Inferior parietal cortex (tissue), 1 donor: Measurements from ENCODE around the gene TMEM176A.

Source experiments
- DNase-seq: peaks from one replicate; pipeline ENCODE4 v3.0.0-alpha.2; 2016; ENCODE audit errors: extremely low spot score

The TMEM176A gene

GRCh38 chr7:150818971-150819370 lies 18.4 kb downstream of the TMEM176A start:
- no peak for DNase-seq

- DNase-seq, result no peak
Observed at GRCh38 chr7:150820148-150820547, 19.6 kb downstream of the TMEM176A start.

GRCh38 chr7:150820578-150821198 lies 20.1 kb downstream of the TMEM176A start:
- DNase-seq, result no peak

DNA sequence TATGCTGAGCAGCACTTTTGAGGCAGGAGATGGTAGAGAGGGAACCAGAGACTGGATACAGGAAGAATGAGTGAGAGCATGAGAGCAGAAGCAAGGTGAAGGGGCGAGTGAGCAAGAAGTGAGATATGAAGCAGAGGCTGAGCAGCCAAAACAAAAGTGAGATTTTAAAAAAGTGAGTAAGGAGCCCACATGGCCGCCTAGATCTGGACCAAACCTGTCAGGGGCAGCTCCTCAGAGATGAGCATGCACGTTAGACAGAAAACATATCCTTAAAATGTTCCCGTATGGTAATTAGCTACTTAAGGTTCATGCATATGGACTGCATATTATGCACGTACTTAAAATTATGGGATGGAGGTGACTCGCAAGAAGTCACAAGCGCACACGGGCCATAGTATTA lies 22.5 kb downstream of the TMEM176A start:
- DNase-seq, result no peak

GRCh38 chr7:150823484-150824126 lies 23.0 kb downstream of the TMEM176A start:
- no peak for DNase-seq

DNA sequence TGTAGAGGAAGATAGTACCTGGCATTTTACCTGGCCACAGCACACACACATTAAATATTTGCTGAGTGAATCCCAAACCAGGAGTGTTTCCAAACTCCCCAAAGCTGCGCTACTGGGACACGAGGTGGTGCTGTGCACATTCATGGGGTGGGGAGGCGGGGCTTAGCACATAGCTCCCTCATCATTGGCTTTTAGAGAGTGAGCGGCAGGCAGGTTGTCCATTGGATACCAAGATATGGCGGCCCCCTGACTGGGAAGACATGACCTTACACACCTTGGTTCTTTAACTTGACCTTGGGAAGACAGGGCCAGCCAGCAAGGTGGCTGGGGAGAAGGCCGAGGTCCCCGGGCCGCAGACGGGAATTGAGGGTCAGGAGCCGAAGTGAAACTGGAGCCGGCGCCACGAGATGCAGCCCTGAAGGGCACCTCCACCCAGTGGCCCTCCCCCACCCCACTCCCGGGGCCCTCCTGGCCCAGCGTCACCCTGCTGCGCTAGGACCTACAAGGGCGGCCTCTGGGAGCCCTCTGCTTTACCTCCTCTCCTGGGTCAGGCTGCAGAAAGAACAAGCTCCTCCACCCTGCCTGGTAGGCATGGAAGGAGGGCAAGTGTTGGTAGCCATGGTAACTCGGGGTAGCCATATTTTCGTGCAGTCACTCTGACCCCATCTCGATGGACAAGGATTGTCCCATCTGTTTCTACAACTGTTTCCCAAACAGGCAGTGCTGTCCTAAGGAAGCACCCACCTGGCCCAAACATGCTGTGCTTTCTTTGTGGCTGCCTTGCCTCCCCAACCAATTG lies 24.0 kb downstream of the TMEM176A start:
- DNase-seq, result no peak

- no peak for DNase-seq
Observed at GRCh38 chr7:150826061-150826849, 25.7 kb downstream of the TMEM176A start.

GRCh38 chr7:150828384-150828783 lies 27.8 kb downstream of the TMEM176A start:
- DNase-seq, result no peak

DNA sequence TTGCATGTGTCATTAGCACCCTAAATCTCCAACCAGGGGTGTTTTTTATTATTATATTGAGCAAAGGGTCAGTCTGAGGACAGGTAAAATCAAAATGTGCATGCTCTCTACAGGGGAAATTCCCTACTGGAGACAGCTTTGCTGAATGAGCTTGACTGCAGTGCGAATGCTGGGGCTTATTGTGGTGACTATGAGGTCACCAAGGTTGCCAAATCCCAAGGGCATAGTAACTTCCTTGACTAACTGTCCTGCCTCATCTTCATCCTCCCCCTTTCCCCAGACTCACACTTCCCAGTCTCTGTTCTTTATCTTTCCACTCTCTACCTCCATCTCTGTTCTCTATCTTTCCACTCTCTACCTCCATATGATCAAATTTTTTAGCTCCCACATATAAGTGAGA lies 28.9 kb downstream of the TMEM176A start:
- no peak for DNase-seq

DNA sequence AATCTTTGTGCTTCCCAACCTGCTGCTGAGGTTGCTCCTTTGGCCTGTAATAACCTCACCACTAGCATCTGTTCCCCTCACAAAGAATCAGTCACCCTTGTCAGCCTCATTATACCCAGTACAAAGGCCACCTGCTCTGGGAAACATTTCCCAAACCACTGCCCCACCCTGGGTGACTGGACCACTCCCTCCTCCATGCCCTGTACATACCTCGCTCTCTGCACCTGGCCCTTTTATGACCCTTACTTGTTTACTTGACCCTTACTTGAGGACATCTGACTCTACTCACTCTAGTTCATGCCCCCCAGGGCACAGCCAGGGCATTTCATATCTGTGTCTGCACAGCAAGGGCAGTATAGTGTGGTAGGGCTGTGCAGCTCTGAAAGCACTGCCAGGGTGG lies 30.4 kb downstream of the TMEM176A start:
- no peak for DNase-seq

- peak; percentile 2 for DNase-seq
Observed at GRCh38 chr7:150831851-150832250, 31.3 kb downstream of the TMEM176A start.

- no peak for DNase-seq
Observed at GRCh38 chr7:150835019-150835418, 34.5 kb downstream of the TMEM176A start.

DNA sequence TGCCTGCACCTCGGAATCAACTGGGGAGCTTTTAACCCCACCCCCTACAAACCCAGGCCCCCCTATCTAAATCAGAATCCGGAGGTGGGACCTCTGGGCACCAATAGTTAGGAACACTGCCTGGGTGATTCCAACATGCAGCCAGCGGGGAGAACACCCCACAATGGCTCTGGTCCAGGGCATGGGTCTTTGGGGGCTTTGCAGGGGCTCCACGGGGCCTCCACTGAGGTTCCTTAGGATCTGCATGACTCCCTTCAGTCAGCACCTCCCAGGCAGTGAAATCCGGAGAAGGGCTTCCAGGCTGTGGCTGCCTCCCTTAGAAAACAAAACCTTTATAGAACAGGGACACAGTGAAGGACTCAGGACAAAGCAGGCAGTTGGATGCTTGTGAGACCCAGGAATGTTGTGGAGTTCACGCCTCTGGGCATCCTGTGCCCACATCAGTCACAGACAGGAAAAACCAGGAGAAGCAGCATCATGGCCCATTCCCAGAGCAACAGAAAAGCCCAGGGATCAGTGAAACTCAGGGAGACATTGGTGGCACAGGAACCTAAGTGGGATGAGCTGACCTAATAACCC lies 35.2 kb downstream of the TMEM176A start:
- DNase-seq, result no peak

DNA sequence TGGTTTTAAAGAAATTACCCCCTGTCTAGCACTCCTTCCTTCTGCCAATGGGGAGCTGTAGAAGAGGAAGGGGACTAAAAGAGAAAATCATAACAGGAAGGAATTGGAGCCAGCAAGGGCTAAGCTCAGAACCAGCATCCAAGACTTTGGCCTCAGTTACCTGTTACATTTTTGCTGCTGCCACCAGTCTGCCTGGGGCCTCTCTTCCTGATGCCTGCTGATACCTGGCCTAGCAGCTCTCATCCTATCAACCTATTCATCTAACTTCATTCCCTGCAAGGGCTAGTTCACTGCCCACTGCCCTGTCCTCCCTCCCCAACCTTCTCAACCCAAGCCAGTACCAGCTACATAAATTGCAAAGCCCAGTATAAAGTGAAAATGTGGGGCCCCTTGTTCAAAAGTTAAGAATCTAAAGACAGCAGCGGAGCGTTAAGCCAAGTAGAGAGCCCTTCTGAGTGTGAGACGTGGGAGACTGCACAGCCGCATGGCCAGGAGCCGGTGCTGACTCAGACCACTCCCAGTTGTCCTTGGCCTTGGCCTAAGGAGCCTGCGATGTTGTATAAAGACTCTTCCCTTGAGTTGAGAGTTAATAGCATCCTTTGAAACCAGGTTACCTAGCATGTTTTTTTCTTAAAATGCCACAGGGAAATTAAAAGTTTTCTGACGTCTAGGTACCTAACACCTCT lies 38.5 kb downstream of the TMEM176A start:
- no peak for DNase-seq

DNA sequence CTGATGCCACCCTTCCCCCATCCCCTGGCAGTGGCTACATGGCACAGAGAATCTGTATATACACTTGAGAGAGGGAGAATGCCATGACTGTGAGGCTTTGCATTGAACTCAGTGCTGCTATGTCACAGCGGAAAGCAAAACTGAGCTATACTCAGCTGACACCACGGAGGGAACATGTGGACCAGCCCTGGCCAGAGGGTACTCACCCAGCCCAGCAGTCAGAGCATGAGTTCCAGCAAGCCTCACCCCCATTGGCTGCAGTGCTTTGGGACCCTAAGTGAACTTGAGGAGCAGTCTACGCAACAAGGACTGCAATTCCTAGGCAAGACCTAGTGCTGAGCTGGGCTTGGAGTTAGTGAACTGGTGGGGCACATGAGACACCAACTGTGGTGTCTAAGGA lies 41.4 kb downstream of the TMEM176A start:
- no peak for DNase-seq

- DNase-seq, result no peak
Observed at GRCh38 chr7:150842716-150843115, 42.1 kb downstream of the TMEM176A start.

- peak; percentile 6 for DNase-seq
Observed at GRCh38 chr7:150845421-150845861, 44.9 kb downstream of the TMEM176A start.

GRCh38 chr7:150846291-150847115 lies 45.9 kb downstream of the TMEM176A start:
- no peak for DNase-seq

DNA sequence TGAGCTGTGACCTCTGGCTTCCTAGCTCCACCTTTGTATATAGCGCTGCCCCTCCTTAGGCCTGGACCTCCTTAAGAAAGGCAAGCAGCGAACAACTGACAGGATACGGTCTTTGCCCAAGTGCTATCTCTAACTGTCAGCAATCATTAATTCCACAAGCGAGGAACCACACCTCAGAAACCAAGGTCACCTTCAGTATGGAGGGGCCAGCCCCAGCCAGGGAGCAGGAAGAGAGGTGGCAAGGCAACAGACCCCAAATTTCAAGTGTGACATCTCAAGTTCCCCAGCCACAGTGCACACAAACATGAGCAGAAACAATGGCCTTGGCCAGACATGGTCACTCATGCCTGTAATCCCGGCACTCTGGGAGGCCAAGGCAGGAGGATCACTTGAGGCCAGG lies 47.0 kb downstream of the TMEM176A start:
- no peak for DNase-seq

DNA sequence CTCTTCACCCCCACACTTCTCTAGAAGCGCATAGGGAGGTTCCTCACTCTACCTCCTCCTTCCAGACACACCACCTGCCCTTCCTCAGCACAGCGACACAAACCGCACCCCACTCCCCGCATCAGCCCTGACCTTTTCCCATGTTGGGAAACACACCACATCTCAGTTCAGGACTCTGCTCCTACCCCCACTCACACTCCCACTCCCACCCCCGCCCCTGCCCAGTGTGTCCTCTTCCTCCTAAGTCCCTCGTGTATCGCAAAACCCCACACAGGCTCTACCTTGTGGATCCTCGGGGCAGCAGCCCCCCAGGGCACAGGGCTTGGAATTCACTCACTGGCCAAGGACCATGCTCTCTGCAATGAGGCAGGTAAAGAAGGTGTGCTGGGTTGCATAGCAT lies 47.5 kb downstream of the TMEM176A start:
- DNase-seq, result no peak
